Retinal pigment epithelial cell (primary cell): ENCODE data around the gene NDFIP2.

ENCODE experiments used
- DNase-seq: peaks from one replicate; pipeline ENCODE4 v3.0.0-alpha.2; 2010; ENCODE audit warnings: low read depth
- H3K4me3 ChIP-seq: 2 replicates; pipeline ENCODE4 v1.5.1; 2011; ENCODE audit warnings: mild to moderate bottlenecking, low read length, control low read depth, moderate library complexity
- CTCF ChIP-seq: conservative IDR thresholded peaks from 2 replicates; pipeline ENCODE4 v1.5.1; 2011; ENCODE audit warnings: low read depth, low read length, control low read depth, inconsistent platforms

NDFIP2 gene

DNA sequence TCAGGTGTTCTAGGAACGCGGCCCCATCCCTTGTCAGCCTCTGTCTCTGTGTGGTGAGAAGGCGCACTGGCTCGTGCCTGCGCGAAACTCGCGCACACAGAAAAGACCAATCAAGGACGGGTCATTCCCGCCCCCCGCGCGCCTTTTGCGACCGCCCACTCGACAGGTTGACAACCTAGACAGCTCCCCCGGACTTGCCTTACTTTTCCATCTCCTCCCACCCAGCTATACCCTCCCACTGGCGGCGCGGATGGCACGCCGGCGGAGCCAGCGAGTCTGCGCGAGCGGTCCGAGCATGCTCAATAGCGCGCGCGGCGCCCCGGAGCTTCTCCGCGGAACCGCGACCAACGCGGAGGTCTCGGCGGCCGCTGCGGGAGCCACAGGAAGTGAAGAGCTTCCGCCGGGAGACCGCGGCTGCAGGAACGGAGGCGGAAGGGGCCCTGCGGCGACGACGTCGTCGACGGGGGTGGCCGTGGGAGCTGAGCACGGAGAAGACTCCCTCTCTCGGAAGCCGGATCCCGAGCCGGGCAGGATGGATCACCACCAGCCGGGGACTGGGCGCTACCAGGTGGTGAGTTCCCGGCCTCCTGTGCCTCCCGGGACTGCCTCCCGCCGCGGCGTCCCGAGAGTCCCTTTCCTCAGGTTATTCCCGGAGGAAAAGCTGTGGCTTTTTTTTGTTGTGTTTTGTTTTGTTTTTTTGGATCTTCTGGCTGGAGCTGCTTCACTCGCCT lies at the start of gene NDFIP2:
Gene NDFIP2, plus strand, starts transcription at position 202 of the 731 bp plus-strand sequence. Its CDS starts 49 bp downstream, at position 251.
- H3K4me3 ChIP-seq = peak within 1 kb of the TSS; percentile 76
- peak; percentile 48 for DNase-seq
- no peak for TF ChIP-seq CTCF

DNA sequence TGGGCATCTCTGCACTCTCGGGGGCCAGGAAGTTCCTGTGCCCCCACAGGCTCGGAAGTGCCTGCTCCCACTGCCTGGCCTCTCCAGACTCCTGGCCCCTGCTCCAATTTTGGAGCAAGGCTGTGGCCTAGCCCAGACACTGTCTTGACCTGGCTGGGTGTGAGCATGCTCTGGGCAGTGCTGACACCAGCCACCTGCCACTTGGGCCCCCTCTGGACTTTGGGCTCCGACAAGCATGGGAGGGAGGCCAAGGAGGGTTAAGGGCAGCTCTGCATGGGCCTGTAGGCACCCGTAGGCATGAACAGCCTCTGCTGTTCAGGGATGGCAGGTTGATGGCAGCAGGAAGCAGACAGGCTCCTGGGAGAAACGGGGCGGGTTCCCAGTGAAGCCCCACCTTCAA lies 48.9 kb upstream of the NDFIP2 start:
- no peak overlapping the region for H3K4me3 ChIP-seq
- no peak for DNase-seq
- no peak for TF ChIP-seq CTCF

DNA sequence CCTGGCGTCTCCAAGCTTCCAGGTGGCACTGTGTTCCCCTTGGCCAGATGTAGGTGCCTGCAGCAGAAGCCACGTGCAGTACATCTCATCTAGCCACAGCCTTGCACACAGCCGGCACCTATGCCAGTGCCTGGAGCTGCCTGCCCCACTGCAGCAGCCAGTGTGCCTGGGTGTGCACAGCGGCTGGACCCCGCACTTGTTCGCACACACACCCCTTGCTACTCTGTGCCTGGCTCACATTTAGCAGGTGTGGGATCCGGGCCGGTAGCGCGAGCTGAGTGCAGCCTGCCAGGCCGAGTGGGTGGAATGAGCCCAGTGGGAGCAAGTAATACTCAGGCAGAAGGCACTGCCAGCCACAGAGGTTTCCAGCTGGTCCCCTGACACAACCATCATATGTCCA lies 48.0 kb upstream of the NDFIP2 start:
- DNase-seq = no peak

GRCh38 chr13:79434556-79434955 lies 46.4 kb upstream of the NDFIP2 start:
- no peak overlapping the region for H3K4me3 ChIP-seq
- DNase-seq = no peak
- no peak for TF ChIP-seq CTCF

More for the DNA sequence above, 48.0 kb upstream of the NDFIP2 start:
- no peak for TF ChIP-seq CTCF
- H3K4me3 ChIP-seq = no peak overlapping the region

- TF ChIP-seq CTCF = no peak
- no peak for DNase-seq
- H3K4me3 ChIP-seq = no peak overlapping the region
These were observed 45.4 kb upstream of the NDFIP2 start for GRCh38 chr13:79435561-79435990.

GRCh38 chr13:79439275-79439674 lies 41.7 kb upstream of the NDFIP2 start:
- no peak overlapping the region for H3K4me3 ChIP-seq
- no peak for DNase-seq
- no peak for TF ChIP-seq CTCF

DNA sequence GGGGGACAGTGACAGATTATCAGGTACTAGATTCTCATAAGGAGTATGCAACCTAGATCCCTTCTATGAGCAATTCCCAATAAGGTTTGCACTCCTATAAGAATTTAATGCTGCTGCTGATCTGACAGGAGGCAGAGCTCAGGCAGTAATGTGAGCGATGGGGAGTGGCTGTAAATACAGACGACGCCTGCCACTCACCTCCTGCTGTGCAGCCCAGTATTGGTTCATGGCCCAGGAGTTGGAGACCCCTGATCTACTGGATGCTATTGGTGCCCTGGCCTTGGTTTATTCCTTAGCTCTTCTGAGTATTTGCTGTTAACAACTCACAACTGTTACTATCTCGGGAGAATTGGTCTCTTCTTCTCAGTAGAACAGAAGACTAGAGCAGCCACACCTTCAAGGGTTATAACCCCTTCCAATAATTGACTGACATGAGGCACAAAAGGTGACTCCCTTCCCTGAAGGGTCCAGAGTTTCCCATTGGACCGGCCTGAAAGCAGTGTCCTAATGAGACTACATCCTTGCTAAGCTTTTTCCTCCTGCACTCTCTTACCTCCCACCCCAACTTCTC lies 39.9 kb upstream of the NDFIP2 start:
- no peak for DNase-seq
- TF ChIP-seq CTCF = no peak
- no peak overlapping the region for H3K4me3 ChIP-seq
